Ramos (cell line): ENCODE results near the gene ATP2C2.

Source experiments
- in situ Hi-C: fragments of 300-500 bp; cut with MboI; formaldehyde crosslinking; loops from one replicate; pipeline ENCODE4 v1.14.3; 2022; ENCODE audit warnings: low sequenced_read_pairs; ENCODE audit not compliant: unreplicated experiment

Gene ATP2C2

GRCh38 chr16:84463221-84463620 is 94.9 kb downstream of the ATP2C2 start:
- in situ Hi-C loops, result no loop called here

DNA sequence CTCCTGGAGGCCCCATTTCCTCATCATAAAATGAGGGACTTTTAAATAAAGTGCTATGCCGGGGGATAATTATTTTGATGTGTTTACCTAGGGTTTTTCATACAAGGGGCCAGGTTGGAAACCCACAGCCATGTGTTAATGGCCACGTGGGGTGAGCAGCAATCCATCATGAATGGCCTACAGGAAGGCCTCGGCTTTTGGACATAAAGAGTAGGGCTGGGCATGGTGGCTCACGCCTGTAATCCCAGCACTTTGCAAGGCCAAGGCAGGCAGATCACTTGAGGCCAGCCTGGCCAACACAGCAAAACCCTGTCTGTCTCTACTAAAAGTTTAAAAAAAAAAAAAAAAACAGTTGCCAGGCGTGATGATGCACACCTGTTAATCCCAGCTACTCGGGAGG is 95.8 kb downstream of the ATP2C2 start:
- in situ Hi-C loops, result no loop called here

GRCh38 chr16:84465154-84465553 is 96.8 kb downstream of the ATP2C2 start:
- in situ Hi-C loops, result no loop called here

GRCh38 chr16:84466692-84467091 is 98.4 kb downstream of the ATP2C2 start:
- in situ Hi-C loops, result no loop called here

GRCh38 chr16:84467256-84467655 is 98.9 kb downstream of the ATP2C2 start:
- in situ Hi-C loops, result no loop called here

DNA sequence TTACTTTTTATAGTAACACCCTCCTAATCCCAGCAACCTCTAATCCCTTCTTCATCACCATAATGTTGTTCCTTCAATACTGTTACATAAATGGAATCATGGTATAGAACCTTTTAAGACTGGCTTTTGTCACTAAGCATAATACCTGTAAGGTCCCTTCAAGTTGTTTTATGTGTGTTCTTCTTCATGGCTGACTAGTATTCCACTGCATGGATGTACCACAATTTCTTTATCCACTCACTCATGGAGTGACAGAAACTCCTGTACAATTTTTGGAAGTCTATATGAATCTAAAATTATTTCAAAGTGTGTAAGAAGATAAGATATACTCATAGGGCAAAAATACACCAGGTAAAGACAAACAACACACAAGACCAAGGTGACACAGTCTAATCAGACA is 99.4 kb downstream of the ATP2C2 start:
- in situ Hi-C loops, result no loop called here

DNA sequence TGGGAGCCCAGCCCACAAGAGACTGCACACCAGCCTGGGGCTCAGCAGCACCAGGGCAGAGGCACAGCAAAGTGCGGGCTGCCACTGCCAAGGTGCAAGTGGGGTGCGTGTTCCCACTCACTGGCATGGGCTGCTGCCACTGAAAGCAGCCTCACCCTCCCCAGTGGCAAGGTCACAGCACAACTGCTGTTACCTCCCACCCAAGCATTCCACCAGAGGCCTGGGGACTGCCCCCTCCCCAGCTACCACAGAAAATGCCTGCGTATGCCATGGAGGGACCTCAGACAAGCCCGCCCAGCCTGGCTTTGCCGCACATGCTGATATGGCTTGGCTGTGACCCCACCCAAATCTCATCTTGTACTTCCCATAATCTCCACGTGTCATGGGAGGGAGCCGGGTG is 103.0 kb downstream of the ATP2C2 start:
- in situ Hi-C loops, result no loop called here

DNA sequence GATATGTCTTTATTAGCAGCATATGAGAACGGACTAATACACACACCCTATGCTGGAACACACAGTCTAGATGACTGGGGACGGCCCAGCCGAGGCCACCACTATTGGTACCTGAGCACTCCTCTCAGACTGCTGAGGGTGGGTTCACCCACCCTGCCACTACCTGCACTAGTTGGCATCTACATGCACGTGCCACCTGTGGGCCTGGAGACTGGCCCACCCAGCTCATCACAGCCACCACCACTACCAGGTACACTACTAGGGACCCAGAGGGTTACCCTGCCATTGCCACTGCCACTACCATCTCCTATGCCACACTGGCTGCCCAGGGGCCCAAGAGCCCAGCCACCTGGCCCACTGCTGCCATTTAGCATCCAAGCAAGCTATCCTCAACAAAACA is 103.6 kb downstream of the ATP2C2 start:
- in situ Hi-C loops, result no loop called here

DNA sequence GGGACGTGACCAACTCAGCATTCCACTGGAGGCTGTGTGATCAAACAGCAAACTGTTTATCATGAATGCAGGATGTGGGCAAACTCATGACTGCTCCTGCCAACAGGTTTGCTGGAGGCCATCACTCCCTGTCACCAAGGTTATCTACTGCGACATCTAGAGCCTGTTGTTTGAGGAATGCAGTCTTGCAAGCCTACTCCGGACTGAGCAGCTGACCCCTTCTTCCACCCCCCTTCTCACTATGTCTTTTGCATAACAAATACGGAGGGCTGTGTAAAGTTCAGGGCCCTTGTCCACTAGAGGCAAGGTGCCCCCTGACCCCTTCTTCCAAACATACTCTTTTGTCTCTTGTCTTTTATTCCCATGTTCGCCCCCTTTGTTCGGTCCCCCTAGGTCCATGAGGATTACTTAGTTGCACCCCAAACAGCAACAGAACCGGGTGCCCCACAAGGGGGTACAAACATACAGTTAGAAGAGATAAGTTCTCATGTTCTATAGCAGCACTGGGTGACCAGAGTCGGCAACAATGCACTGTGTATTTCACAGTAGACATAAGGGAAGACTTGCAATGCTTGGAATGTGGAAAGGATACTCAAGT is 107.4 kb downstream of the ATP2C2 start:
- in situ Hi-C loops, result no loop called here

GRCh38 chr16:84476401-84476800 is 108.1 kb downstream of the ATP2C2 start:
- in situ Hi-C loops, result no loop called here

GRCh38 chr16:84477661-84478060 is 109.3 kb downstream of the ATP2C2 start:
- in situ Hi-C loops, result no loop called here

- in situ Hi-C loops, result no loop called here
These were observed 110.0 kb downstream of the ATP2C2 start for GRCh38 chr16:84478172-84478947.

DNA sequence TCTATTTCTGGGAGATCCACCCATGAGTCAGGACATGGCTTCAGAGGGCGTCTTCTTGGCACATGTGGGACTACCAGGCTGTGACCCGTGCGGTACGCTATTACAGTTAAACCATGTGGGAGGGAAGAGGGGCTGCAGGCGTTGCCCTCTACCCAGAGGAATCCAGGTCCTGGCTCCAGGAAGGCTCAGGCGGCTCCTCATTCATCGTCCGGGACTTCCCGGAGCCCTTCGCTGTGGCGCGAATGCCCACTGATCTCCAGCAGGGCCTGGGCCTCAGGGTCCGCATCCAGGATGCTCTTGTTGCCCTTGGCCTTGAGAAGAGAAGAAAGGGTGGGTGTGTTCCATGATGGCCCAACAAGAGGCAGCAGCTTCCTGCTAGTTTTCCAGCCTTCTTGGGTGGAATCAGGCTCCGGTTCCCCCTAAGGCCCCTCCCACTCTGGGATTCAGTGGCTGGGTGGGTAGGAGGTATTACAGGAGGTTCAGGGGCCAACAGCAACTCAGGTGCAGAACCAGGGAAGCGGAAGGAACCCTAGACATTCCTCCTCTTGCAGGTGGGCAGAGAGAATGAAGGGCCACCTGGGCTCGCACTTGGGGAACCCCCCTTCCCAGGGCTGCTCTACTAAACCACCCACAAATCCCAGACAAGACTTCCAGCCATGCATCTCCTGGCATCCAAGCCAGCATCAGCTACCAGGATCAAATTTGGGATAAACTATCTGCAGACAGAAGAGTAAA is 111.5 kb downstream of the ATP2C2 start:
- in situ Hi-C loops, result loop anchor here (10.0 kb wide), 2 partner anchors 195 to 525 kb away; partner anchors contain the start of gene OSGIN1

DNA sequence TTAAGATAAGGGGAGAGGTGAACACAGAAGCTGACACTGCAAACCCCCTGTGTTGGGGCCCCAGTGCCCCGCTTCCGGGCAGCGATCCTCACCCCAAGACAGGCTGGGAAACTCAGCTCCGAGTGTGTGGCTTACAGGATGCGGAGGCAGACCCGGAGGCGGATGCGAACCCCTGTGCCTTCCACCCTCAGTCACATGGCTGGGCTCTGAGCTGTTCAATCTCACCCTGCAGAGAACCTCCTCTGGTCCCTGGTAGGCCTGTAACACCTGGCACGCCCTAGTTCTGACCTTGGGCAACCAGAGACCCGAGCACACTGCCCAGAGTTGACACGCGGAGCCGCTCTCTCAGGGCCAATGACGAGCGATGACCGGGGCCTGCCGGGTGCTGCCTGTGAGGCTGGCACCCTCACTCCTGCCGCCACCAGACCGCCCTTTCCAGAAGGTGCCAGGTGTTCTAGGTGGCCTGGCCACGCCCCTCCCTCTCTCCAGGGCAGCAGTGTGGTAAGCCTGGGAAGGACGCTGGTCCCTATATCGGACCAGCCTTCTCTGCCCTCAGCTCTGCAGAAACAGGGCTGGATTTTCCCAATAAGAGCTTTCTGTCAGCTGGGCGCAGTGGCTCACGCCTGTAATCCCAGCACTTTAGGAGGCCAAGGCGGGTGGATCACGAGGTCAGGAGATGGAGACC is 112.9 kb downstream of the ATP2C2 start:
- in situ Hi-C loops, result loop anchor here (10.0 kb wide), 2 partner anchors 196 to 526 kb away; partner anchors contain the start of gene OSGIN1

DNA sequence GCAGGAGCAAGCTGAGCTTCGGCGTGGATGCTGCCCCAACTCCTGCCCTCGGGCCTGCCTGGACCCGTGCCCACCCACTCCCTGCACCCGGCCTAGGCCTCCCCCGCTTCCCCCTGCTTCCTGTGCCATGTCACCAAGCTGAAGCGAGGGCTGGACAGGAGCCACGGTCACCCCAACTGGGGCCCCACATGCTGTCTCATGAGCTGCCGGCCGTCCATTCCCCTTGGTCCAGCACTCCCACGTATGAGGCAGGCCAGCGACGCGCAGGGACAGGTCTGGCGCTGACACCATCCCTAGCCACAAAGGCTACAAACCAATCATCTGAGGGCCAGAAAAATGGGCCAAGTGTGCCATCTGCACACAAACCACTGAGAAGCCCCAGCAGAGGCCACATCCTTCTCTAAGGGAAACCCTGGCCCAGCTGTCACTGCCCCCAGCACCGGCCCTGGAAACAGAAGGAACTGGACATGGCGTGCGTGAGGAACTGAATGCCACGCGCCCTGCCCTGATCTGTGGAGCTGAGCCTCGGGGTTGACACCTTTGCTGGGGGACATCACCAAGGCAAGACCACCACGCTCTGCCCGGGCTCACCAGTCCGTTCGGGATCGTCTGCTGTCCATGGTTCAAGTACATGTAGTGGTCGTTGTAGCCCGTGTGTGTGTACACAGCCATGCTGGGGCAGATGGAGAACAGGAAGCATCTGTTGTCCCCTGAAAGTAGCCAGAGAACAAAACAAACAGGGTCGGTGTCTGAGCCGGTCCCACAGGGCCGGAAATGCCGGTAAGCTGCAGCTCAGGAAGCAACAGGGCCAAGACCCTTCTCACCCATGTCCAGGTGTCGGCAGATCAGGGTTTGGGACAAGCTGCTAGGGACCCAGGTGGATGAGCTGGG is 113.9 kb downstream of the ATP2C2 start:
- in situ Hi-C loops, result loop anchor here (10.0 kb wide), 2 partner anchors 197 to 527 kb away; partner anchors contain the start of gene OSGIN1

- in situ Hi-C loops, result loop anchor here (10.0 kb wide), 2 partner anchors 198 to 528 kb away; partner anchors contain the start of gene OSGIN1
These were observed 114.9 kb downstream of the ATP2C2 start for GRCh38 chr16:84482951-84483881.

- in situ Hi-C loops, result loop anchor here (10.0 kb wide), 2 partner anchors 199 to 529 kb away; partner anchors contain the start of gene OSGIN1
These were observed 115.7 kb downstream of the ATP2C2 start for GRCh38 chr16:84483882-84484565.
